Measurements from ENCODE around the gene NLRP12.
"Not testable (repeated sequence)": the region's sequence is repeated elsewhere in the genome, so short reads cannot be mapped to it uniquely, and the experiment has no call there.

NLRP12 gene

DNA sequence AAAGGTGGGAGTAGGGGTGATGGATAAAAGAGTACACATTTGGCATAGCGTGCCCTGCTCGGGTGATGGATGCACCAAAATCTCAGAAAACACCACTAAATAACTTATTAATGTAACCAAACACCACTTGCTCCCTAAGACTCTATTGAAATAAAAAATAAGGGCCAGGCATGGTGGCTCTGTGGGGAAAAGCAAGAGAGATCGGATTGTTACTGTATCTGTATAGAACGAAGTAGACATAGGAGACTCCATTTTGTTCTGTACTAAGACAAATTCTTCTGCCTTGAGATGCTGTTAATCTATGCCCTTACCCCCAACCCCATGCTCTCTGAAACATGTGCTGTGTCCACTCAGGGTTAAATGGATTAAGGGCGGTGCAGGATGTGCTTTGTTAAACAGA is 14.3 kb upstream of the NLRP12 start:
- not testable (repeated sequence) for DNase-seq (ENCODE audit: low read depth)

DNA sequence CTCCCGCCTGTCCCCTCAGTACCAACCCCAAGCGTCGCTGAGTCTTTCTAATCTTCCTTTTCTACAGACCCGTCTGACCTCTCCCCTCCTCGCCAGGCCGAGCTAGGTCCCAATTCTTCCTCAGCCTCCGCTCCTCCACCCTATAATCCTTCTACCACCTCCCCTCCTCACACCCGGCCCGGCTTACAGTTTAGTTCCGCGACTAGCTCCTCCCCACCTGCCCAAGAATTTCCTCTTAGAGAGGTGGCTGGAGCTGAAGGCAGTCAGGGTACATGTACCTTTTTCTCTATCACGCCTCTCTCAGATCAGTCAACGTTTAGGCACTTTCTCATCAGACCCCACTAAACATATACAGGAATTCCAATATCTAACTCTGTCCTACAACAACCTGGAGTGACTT is 8.7 kb upstream of the NLRP12 start:
- not testable (repeated sequence) for DNase-seq (ENCODE audit: low read depth)

DNA sequence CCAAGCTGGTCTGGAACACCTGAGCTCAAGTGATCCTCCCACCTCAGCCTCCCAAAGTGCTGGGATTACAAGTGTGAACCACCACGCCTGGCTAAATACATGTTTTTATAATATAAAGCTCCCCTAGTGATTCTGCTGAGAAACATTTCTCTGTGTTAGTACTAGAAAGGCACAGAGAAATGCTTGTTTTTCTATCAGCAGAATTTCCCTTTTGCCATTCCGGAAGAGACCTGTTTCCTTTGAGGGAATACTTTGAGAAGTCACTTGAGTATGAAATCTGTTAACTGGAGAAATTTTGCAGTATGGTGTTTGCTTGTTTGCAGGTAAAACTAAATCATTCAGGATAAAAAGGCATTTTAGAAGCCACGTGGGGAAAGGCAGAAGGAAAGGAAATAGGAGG is 4.4 kb upstream of the NLRP12 start:
- no peak for DNase-seq (ENCODE audit: low read depth)

DNA sequence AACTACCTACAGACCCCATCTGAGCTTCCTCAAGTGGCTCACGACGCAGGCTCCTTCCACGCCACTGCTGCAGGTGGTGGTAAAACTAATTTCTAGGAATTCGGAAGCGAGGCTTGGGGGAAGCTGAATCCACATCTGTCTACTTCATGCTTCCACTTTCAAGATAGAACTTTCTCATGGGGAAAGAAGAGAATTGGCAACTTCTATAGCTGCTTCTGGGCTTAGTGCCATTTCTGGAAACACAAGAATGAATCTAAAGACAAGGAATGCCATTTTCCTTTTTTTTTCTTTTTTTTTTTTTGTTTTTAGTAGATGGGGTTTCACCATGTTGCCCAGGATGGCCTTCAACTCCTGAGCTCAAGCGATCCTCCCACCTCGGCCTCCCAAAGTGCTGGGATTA is 2.8 kb upstream of the NLRP12 start:
- DNase-seq (ENCODE audit: low read depth), result no peak

DNA sequence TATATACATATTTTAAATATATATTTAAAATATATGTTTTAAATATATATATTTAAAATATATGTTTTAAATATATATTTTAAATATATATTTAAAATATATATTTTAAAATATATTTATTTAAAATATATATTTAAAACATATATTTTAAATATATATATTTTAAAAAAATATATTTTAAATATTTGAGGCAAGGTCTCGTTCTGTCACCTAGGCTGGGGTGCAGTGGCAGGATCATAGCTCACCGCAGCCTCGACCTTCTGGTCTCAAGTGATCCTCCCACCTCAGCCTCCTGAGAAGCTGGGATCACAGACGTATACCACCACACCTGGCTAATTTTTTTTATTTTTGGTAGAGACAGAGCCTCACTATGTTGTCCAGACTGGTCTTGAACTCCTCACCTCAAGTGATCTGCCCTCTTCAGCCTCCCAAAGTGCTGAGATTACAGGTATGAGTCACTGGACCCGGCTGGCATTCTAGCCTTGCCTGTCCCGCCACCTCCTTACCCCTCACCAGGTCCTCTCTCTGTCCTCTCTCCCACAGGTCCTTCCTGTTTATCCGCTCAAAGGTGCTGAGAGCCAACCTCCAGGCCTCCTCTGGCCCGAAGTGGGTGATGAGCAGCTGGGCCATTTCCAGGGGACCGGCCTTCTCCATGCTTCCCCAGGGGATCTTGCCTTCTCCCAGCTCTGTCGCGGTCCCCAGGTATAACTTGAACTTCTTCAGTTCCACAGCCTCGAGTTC is 564 bp downstream of the NLRP12 start:
- no peak for DNase-seq (ENCODE audit: low read depth)

DNA sequence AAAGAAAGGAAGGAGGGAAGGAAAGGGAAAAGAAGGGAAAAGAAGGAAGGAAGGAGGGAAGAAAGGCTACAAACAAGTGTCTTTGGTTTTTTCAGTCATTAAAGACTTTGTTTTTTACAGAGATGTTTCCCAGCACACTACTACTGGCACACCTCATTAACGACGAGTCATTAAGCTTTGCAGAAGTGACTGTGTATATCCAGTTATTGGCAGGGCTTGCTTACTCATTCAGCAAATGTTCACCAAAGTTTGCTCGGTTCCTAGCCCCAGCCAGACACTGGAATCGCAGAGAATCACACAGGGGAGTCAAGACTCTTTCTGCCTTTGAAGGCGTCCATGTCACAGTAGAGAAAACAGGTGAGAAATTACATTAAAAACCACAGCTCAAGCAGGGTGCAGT is 4.3 kb downstream of the NLRP12 start:
- DNase-seq (ENCODE audit: low read depth), result no peak

DNA sequence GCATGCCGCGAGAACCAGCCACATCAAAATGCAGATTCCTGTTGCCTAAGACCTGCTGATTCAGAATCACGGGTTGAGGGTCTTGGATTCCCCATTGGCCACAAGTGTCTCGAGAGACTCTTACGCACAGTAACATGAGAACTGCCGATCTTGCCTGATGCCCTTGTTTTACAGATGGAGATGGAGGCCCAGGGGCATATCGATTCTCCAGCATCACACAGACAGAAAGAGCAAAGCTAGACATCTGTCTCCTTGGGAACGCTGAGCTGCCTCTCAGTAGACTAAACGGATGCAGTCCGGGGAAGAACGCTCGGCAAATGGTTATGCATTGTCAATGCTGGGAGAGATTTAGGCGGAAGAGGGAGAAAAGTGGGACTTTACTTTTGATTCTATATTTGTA is 5.4 kb downstream of the NLRP12 start:
- DNase-seq (ENCODE audit: low read depth), result no peak

DNA sequence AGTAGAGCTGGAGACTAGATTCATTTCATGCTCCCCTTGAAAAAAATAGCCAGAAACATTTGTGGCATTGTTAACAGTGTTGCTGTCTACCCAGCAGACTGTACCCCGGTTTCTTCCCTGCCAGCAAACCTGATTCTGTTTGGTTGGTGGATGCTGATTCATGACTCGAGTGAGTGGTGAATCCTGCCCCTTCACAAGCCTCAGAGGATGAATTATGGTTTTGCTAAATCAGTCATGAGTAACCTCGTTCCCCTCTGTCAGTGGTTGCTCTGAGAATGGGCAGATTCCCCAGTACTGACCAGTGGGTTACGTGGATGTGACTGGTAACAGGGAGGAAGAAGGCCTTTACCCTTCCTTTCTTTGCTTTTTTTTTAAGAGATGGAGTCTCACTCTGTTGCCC is 10.1 kb downstream of the NLRP12 start:
- no peak for DNase-seq (ENCODE audit: low read depth)

DNA sequence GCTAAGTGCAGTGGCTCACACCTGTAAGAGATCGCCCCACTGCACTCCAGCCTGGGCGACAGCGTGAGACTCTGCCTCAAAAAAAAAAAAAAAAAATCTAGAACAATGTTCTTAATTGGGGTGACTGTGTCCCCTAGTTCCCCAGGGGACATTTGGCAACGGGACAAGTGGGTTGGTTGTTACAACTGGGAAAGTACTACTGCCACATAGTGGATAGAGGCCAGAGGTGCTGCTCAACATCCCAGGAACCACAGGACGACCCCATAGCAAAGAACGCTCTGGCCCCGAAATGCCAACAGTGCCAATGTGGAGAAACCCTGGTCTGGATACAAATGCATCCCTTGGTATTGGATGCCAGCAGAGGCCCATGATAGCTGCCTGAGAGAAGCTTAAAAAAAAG is 11.8 kb downstream of the NLRP12 start:
- DNase-seq (ENCODE audit: low read depth), result no peak

DNA sequence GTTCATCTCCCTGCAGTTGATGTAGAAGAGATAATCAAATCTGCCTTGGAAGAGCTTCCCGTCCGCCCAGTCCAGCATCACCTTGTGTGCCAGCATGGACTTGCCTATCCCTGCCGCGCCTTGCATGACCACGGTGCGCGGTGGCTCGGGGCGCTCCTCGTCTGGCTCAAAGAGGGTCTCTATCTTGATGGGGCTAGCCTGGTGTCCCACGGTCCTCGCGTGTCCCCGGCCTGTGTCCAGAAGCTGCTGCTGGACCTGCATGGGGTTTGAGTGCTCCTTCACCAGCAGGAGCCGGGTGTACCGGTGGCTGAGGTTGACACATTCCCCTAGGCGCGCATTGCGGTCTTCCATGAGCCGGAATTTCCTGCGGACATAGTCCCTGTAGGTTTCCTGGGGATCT is 13.2 kb downstream of the NLRP12 start:
- DNase-seq (ENCODE audit: low read depth), result no peak

DNA sequence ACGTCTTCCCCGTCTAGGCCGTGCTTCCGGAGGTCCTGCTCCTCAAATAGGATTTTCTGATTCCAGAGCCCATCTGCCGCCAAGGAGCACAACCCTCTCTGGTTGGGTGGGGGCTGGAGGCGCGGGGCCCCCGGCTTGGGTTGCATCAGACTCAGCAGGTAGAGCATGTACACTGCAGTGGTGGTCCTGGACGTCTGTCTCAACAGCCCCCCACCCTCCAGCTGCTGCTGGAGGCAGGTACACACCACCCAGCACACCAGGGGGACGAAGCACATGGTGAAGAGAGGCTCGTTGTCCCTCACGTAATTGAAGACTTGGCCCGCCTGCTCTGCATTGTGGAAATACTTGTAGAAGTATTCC is 13.9 kb downstream of the NLRP12 start:
- no peak for DNase-seq (ENCODE audit: low read depth)

DNA sequence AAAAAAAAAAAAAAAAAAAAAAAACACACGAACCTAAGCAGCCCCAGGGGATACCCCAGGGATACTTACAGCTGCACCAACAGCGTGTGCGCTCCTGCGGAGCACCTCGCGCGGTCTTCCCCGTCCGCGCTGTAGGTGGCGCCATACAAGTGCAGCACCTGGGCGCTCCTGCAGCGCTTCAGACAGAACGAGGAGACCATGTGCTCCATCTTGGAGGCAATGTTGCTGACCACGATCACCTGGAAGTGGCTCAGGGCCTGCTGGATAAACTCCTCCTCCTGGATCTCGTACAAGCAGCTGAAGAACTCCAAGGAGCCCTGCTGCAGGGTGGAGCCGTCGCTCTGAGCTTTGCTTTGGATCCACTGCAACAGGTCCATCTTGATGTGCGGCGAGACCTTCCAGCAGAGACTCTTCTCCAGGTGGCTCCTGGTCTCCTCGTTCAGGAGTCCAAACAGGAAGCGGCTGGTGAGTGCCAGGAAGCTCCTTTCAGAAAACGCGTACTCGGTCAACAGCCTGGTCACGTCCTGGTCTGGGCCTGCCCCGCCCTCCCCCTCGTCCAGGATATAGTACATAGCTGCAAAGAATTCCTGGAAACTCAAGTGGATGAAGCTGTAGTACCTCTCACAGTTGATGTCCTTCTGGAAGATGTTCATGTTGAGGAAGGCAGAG is 14.5 kb downstream of the NLRP12 start:
- DNase-seq (ENCODE audit: low read depth), result no peak

DNA sequence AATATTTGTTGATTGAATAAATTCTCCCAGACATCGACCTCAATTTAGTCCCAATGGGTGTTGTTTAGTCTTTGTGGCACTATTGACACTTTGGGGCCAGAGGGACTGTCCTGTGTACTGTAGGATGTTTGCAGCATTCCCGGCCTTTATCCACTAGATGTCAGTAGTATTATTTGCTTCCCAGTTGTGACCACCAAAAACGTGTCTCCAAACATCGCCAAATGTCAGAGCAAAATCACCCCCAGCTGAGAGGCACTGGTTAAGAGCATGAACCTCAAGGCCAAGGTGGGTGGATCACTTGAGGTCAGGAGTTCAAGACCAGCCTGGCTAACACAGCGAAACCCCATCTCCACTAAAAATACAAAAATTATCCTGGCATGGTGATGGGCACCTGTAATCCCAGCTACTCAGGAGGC is 15.4 kb downstream of the NLRP12 start:
- no peak for DNase-seq (ENCODE audit: low read depth)

DNA sequence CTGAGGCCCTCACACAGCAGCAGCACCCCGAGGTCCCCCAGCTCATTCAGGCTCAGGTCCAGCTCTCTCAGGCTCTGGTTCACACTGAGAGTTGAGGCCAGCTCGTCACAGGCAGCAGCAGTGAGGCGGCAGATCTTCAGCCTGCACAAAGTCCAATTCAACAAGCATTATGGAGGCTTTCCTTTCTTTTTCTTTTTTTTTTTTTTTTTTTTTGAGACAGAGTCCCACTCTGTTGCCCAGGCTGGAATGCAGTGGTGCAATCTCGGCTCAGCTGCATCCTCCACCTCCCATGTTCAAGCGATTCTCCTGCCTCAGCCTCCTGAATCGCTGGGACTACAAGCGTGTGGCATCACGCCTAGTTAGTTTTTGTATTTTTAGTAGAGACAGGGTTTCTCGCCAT is 22.9 kb downstream of the NLRP12 start:
- DNase-seq (ENCODE audit: low read depth), result no peak

DNA sequence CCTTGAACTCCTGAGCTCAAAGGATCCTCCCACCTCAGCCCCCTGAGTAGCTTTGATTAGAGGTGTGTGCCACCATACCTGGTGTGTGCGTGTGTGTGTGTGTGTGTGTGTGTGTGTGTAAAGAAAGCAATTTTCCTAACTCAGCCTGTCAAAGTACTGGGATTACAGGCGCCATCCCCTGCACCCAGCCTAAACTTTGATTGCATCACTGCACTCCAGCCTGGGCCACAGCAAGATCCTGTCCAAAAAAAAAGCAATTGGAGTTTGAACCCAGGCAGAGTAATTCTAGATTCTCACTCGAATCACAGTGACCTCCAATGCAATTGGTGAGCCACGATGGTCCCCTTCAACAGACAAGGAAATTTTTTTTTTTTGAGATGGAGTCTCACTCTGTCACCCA is 29.1 kb downstream of the NLRP12 start:
- DNase-seq (ENCODE audit: low read depth), result no peak

DNA sequence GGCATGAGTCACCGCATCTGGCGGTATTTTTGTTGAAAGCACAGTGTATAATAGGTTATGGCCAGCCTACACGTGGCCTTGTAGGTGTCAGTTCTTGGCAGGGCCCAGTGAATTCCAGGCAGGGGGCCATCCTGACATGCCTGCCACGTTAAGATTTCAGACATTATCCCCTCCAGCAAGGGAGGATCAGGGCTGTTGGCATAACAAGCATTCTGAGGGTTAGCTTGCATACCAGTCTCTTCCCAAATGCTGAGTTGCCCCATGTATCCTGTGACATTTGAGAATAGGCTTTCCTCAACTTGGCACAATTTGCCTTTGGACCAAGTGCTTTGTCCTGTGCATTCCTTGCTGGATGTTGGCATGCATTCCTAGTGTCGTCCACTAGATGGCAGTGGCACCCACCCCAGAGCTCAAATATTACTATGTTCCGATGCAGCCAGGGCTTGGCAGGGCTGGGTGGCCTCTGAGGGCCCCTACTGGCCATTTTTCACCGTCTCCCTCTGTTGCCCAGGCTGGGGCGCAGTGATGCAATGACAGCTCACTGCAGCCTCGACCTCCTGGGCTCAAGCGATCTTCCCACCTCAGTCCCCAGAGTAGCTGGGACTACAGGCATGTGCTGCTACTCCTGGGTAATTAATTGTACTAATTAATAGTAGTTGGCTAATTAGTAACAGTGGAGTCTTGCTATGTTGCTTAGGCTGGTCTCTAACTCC is 31.2 kb downstream of the NLRP12 start:
- DNase-seq (ENCODE audit: low read depth), result peak; percentile 72

DNA sequence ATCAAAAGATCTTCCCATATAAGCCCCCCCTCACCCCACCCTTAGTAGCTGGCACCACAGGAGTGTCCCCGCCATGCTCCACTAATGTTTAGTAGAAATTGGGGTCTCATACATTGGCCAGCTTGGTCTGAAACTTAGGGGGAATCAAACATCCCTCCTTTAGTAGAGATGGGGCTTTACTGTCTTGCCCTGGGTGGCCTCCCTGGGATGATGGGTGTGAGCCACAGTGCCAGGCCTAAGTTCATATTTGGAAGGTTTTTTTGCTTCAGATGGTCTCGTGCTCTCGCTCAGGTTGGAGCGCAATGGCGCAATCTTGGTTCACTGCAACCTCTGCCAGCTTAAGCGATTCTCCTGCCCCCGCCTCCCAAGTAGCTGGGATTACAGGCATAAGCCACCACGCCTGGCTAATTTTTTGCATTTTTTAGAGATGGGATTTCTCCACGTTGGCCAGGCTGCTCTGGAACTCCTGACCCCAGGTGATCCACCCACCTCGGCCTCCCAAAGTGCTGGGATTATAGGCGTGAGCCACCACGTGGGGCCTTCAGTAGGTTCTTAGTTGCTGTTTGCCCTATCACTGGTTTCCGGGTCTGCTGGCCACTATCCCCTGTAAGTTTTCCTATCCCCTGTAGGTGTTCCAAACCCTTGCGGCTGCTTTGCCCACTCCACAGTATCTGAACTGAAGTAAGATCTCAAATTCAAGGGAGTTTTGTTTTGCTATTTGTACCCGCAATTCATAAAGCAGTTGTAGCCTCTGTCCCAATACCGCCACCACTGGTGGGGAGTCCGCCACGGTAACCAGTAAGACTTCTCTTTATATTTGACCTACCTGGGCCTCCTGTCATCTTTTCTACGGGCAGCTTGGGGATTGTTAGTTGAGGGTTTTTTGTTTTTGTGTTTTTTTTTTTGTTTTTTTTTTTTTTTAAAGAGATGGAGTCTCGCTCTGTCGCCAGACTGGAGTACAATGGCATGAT is 34.1 kb downstream of the NLRP12 start:
- DNase-seq (ENCODE audit: low read depth), result no peak

DNA sequence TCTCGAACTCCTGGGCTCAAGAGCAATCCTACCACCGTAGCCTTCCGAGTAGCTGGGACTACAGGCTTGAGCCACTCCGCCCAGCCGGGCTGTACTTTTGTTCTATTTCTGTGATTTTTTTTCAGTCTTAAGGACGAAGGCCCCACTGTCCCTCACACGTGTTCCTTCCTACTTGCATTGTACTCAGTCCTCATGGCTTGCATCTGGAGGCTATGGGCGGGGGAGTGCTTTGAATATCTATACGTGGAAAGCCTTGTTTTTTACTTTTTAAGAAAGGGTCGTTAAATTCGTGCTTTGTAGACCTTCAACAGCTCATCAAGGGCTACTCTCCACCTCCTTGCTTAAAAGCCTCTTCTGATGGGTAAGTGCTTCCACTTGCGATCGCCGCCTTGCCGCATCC is 36.8 kb downstream of the NLRP12 start:
- no peak for DNase-seq (ENCODE audit: low read depth)

DNA sequence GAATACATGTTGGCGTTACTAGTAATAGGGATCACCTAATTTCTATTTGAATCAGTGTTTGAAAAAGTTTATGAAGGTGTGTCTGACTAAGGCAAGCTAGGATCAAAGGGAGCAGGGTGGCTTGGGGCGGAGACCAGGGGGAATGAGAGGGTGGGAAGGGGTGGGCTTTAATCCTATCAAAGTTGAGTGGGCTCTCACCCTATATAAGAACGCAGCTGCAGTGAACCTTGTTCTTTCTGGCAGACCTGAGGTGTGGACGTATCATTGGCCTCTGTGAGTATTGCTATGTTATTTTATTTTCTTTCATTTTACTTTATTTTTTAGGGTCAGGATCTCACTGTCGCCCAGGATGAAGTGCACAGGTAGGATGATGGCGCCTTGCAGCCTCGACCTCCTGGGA is 37.4 kb downstream of the NLRP12 start:
- no peak for DNase-seq (ENCODE audit: low read depth)

DNA sequence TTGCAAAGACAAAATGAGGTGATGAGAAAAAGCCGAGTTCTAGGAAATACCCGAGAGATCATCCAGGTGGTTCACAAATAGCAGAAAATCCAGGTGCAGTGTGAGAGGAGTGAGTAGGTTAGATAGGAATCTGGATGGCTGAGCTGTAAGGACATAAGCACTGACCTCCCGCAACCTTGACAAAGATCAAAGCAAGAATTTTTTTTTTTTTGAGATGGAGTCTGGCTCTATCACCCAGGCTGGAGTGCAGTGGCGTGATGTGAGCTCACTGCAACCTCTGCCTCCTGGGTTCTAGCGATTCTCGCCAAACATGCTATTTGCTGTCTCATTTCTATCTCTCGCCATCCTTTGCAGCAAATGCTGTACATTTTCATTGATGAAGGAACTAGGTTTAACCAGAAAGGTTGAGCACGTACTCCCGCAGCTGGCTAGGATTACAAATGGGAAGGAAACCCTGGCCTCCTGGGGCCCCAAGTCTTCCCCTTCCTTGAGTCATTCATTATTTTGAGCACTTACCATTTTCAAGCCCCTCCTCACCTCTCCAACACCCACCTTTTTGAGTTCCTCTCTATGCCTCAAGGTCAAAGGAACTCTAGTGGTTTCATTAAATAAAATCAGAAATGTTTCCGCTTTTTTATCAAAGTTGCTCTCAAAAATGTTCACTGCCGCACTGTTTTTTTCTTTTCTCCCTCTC is 38.8 kb downstream of the NLRP12 start:
- no peak for DNase-seq (ENCODE audit: low read depth)

DNA sequence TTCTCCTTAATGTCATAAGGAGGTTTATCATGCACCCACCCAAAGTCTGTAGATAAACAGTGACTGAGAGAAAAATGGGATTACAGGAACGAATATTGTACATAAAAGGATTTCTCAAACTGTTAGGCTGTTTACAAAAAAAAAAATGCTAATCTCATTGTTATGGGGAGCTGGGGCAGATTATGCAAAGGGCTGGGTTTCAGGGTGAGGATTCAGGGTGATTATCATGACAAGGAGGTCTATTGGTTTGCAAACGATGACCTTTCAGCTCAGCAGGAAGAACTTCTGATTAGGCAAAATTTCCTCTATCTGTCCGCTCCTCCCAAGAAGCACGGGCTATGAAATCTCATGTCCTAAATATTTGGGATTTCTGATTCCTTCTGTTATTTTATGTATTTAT is 41.4 kb downstream of the NLRP12 start:
- no peak for DNase-seq (ENCODE audit: low read depth)

DNA sequence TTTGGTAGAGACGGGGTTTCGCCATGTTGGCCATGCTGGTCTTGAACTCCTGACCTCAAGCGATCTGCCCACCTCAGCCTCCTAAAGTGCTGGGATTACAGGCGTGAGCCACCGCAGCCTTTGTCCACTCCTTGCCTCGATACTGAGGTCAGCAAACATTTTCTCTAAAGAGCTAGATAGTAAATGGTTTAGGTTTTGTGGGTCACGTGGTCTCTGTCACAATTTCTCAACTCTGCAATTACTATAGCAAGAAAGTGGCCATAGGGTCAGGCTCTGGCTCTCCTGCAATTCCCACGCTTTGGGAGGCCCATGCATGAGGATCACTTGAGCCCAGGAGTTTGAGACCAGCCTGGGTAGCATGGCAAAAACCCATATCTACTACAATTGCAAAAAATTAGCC is 42.8 kb downstream of the NLRP12 start:
- not testable (repeated sequence) for DNase-seq (ENCODE audit: low read depth)
